WTC11 (cell line): ENCODE results near the gene CARD19.

Experiments
- ATF1 ChIP-seq: sonication (generic); formaldehyde crosslinking; IDR thresholded peaks from 2 replicates; pipeline ENCODE4 v1.8.1; 2023; ENCODE audit warnings: mild to moderate bottlenecking, moderate library complexity, missing genetic modification reagents
- ELF4 ChIP-seq: sonication (generic); formaldehyde crosslinking; IDR thresholded peaks from 2 replicates; pipeline ENCODE4 v1.8.1; 2022; ENCODE audit warnings: low read depth, mild to moderate bottlenecking, moderate library complexity, missing genetic modification reagents
- ETV6 ChIP-seq: sonication (generic); formaldehyde crosslinking; IDR thresholded peaks from 2 replicates; pipeline ENCODE4 v1.8.1; 2022; ENCODE audit warnings: mild to moderate bottlenecking, missing genetic modification reagents
- IRF2 ChIP-seq: sonication (generic); formaldehyde crosslinking; IDR thresholded peaks from 2 replicates; pipeline ENCODE4 v1.8.0; 2022; ENCODE audit warnings: low read depth, missing genetic modification reagents, borderline replicate concordance
- TCF7 ChIP-seq: sonication (generic); formaldehyde crosslinking; IDR thresholded peaks from 2 replicates; pipeline ENCODE4 v1.8.0; 2022; ENCODE audit warnings: mild to moderate bottlenecking, low read depth, missing genetic modification reagents, moderate library complexity
- TEAD4 ChIP-seq: sonication (generic); formaldehyde crosslinking; IDR thresholded peaks from 2 replicates; pipeline ENCODE4 v1.8.0; 2022; ENCODE audit warnings: mild to moderate bottlenecking, missing genetic modification reagents
- TF ChIP-seq, protein P1 (sequence below): fragments of 200-600 bp; IDR thresholded peaks from 2 replicates; pipeline ENCODE4 v1.8.0; 2022; ENCODE audit warnings: antibody characterized with exemption
- TF ChIP-seq, protein P2 (sequence below): sonication (generic); formaldehyde crosslinking; conservative IDR thresholded peaks from 2 replicates; pipeline ENCODE4 v1.8.1; 2023; ENCODE audit warnings: mild to moderate bottlenecking, low read depth, missing genetic modification reagents, moderate library complexity
- TF ChIP-seq, protein P3 (sequence below): sonication (generic); formaldehyde crosslinking; IDR thresholded peaks from 2 replicates; pipeline ENCODE4 v1.8.0; 2022; ENCODE audit warnings: mild to moderate bottlenecking, missing genetic modification reagents
- TF ChIP-seq, protein P4 (sequence below): sonication (generic); formaldehyde crosslinking; IDR thresholded peaks from 2 replicates; pipeline ENCODE4 v1.8.0; 2023; ENCODE audit warnings: missing genetic modification reagents
- TF ChIP-seq, protein P5 (sequence below): sonication (generic); formaldehyde crosslinking; IDR thresholded peaks from 2 replicates; pipeline ENCODE4 v1.8.0; 2023; ENCODE audit warnings: missing genetic modification reagents, mild to moderate bottlenecking, borderline replicate concordance

DNA sequence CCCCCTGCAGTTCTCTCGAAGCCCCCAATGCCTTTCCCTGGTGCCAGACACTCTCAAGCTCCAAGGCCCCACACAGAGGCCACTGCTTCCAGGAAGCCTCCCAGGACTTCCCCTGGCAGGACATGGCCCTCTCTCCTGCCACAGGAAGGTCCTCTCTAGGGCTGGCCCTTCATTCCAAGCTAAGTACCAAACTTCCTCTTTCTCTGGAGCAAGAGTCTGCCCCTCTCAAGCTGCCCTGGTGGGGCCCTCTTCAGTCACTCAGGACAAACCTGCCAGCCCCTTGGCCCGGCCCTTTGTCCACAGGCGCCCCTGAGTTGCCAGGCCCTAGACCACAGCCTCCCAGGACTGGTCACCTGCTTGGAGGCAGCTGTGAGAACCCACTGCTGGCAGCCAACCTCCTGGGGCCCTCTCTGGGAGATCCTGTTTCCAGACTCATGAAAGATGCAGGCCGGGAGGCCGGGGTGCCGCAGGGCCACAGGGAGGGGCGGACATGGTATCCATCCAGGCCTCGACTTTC is 31.4 kb downstream of the CARD19 start:
- no peak for TF ChIP-seq TCF7 (CRISPR knock-in tag)
- TF ChIP-seq, protein P1, sequence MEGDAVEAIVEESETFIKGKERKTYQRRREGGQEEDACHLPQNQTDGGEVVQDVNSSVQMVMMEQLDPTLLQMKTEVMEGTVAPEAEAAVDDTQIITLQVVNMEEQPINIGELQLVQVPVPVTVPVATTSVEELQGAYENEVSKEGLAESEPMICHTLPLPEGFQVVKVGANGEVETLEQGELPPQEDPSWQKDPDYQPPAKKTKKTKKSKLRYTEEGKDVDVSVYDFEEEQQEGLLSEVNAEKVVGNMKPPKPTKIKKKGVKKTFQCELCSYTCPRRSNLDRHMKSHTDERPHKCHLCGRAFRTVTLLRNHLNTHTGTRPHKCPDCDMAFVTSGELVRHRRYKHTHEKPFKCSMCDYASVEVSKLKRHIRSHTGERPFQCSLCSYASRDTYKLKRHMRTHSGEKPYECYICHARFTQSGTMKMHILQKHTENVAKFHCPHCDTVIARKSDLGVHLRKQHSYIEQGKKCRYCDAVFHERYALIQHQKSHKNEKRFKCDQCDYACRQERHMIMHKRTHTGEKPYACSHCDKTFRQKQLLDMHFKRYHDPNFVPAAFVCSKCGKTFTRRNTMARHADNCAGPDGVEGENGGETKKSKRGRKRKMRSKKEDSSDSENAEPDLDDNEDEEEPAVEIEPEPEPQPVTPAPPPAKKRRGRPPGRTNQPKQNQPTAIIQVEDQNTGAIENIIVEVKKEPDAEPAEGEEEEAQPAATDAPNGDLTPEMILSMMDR, result no peak
- TF ChIP-seq, protein P2, sequence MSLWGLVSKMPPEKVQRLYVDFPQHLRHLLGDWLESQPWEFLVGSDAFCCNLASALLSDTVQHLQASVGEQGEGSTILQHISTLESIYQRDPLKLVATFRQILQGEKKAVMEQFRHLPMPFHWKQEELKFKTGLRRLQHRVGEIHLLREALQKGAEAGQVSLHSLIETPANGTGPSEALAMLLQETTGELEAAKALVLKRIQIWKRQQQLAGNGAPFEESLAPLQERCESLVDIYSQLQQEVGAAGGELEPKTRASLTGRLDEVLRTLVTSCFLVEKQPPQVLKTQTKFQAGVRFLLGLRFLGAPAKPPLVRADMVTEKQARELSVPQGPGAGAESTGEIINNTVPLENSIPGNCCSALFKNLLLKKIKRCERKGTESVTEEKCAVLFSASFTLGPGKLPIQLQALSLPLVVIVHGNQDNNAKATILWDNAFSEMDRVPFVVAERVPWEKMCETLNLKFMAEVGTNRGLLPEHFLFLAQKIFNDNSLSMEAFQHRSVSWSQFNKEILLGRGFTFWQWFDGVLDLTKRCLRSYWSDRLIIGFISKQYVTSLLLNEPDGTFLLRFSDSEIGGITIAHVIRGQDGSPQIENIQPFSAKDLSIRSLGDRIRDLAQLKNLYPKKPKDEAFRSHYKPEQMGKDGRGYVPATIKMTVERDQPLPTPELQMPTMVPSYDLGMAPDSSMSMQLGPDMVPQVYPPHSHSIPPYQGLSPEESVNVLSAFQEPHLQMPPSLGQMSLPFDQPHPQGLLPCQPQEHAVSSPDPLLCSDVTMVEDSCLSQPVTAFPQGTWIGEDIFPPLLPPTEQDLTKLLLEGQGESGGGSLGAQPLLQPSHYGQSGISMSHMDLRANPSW (CRISPR knock-in tag), result no peak
- TF ChIP-seq IRF2 (CRISPR knock-in tag), result no peak
- TF ChIP-seq ATF1 (CRISPR knock-in tag), result no peak
- no peak for TF ChIP-seq ELF4 (CRISPR knock-in tag)
- TF ChIP-seq, protein P3, sequence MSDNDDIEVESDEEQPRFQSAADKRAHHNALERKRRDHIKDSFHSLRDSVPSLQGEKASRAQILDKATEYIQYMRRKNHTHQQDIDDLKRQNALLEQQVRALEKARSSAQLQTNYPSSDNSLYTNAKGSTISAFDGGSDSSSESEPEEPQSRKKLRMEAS (CRISPR knock-in tag), result no peak
- TF ChIP-seq ETV6 (CRISPR knock-in tag), result no peak
- TF ChIP-seq, protein P4, sequence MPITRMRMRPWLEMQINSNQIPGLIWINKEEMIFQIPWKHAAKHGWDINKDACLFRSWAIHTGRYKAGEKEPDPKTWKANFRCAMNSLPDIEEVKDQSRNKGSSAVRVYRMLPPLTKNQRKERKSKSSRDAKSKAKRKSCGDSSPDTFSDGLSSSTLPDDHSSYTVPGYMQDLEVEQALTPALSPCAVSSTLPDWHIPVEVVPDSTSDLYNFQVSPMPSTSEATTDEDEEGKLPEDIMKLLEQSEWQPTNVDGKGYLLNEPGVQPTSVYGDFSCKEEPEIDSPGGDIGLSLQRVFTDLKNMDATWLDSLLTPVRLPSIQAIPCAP, result no peak
- TF ChIP-seq, protein P5, sequence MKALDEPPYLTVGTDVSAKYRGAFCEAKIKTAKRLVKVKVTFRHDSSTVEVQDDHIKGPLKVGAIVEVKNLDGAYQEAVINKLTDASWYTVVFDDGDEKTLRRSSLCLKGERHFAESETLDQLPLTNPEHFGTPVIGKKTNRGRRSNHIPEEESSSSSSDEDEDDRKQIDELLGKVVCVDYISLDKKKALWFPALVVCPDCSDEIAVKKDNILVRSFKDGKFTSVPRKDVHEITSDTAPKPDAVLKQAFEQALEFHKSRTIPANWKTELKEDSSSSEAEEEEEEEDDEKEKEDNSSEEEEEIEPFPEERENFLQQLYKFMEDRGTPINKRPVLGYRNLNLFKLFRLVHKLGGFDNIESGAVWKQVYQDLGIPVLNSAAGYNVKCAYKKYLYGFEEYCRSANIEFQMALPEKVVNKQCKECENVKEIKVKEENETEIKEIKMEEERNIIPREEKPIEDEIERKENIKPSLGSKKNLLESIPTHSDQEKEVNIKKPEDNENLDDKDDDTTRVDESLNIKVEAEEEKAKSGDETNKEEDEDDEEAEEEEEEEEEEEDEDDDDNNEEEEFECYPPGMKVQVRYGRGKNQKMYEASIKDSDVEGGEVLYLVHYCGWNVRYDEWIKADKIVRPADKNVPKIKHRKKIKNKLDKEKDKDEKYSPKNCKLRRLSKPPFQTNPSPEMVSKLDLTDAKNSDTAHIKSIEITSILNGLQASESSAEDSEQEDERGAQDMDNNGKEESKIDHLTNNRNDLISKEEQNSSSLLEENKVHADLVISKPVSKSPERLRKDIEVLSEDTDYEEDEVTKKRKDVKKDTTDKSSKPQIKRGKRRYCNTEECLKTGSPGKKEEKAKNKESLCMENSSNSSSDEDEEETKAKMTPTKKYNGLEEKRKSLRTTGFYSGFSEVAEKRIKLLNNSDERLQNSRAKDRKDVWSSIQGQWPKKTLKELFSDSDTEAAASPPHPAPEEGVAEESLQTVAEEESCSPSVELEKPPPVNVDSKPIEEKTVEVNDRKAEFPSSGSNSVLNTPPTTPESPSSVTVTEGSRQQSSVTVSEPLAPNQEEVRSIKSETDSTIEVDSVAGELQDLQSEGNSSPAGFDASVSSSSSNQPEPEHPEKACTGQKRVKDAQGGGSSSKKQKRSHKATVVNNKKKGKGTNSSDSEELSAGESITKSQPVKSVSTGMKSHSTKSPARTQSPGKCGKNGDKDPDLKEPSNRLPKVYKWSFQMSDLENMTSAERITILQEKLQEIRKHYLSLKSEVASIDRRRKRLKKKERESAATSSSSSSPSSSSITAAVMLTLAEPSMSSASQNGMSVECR (CRISPR knock-in tag), result no peak
- TF ChIP-seq TEAD4 (CRISPR knock-in tag), result no peak
